HepG2 (cell line): ENCODE measurements around the gene IL17RB.

Experiments
- CCAR2 ChIP-seq: fragments of 200-400 bp; formaldehyde crosslinking; optimal IDR thresholded peaks from 2 replicates; pipeline ENCODE3; 2018; ENCODE audit warnings: low read depth, mild to moderate bottlenecking, low read length, moderate library complexity
- CTCF ChIP-seq: sonication (generic); formaldehyde crosslinking; IDR thresholded peaks from 2 replicates; pipeline ENCODE4 v1.5.0; 2020; ENCODE audit warnings: mild to moderate bottlenecking, missing genetic modification reagents, moderate library complexity
- FOXJ3 ChIP-seq: sonication (generic); formaldehyde crosslinking; IDR thresholded peaks from 2 replicates; pipeline ENCODE4 v1.4.0; 2020; ENCODE audit warnings: missing genetic modification reagents, mild to moderate bottlenecking, borderline replicate concordance
- FOXM1 ChIP-seq: sonication (generic); formaldehyde crosslinking; IDR thresholded peaks from 2 replicates; pipeline ENCODE4 v1.5.0; 2020; ENCODE audit warnings: missing genetic modification reagents
- HOXD1 ChIP-seq: sonication (generic); formaldehyde crosslinking; IDR thresholded peaks from 2 replicates; pipeline ENCODE4 v1.5.0; 2020; ENCODE audit warnings: missing genetic modification reagents
- JUNB ChIP-seq: sonication (generic); formaldehyde crosslinking; IDR thresholded peaks from 2 replicates; pipeline ENCODE4 v1.8.0; 2022; ENCODE audit warnings: missing genetic modification reagents, mild to moderate bottlenecking, borderline replicate concordance
- SMAD3 ChIP-seq: sonication (generic); formaldehyde crosslinking; IDR thresholded peaks from 2 replicates; pipeline ENCODE4 v1.4.0; 2020; ENCODE audit warnings: missing genetic modification reagents
- ZNF296 ChIP-seq: sonication (generic); formaldehyde crosslinking; conservative IDR thresholded peaks from 2 replicates; pipeline ENCODE4 v1.5.0; 2020; ENCODE audit warnings: mild to moderate bottlenecking, missing genetic modification reagents
- TF ChIP-seq, protein P1 (sequence below): sonication (generic); formaldehyde crosslinking; IDR thresholded peaks from 2 replicates; pipeline ENCODE4 v1.5.1; 2020; ENCODE audit warnings: mild to moderate bottlenecking, missing genetic modification reagents, moderate library complexity
- TF ChIP-seq, protein P2 (sequence below): sonication (generic); formaldehyde crosslinking; conservative IDR thresholded peaks from 2 replicates; pipeline ENCODE4 v1.4.0; 2020; ENCODE audit warnings: missing genetic modification reagents
- TF ChIP-seq, protein P3 (sequence below): sonication (generic); formaldehyde crosslinking; IDR thresholded peaks from 2 replicates; pipeline ENCODE4 v1.4.0; 2020; ENCODE audit warnings: mild to moderate bottlenecking, missing genetic modification reagents

DNA sequence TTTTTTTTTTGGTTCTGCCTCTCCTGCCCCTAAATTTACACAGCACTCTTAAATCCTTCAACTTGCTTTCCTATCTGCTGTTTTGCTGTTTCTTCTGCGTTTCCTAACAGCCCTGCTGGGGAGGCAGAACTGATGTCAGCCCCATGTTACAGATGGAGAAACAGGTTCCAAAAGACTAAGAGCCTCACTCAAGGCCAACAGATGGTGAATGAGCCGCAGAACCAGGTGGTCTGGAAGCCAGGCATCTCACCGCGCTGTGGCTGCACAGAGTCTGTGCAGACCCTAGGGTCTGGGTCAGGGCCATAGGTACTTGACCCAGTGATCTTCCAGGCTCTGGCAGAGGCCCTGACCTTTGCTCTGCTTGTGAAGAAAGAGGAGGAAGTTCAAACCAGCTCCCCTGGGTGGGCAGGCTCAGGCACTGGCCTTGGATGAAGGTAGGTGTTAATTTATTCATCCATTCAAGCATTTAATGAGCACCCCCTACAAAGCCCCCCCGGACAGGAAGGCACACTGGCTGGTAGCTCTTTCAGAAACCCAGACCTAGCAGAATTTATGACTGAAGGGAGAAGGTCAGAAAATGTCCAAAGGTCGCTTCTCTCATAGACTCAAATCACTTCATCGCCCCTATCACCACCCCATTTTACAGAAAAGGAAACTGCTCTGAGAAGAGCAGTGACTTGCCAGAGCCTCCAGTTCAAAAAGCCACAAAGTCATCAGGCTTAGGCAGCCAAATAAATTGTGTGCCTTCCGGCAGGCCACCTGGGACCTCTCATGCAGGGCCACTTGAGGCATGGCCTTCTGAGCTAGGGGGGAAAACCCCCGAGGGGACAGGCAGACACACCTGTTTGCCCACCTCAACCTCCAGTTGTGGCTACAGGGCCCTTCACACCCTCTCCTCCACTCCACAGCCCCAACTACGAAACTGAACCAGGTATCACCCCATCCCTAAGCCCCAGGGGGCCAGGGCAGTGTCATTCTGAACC lies 2.9 kb upstream of the IL17RB start:
- TF ChIP-seq JUNB (CRISPR knock-in tag) = no peak
- TF ChIP-seq, protein P1, sequence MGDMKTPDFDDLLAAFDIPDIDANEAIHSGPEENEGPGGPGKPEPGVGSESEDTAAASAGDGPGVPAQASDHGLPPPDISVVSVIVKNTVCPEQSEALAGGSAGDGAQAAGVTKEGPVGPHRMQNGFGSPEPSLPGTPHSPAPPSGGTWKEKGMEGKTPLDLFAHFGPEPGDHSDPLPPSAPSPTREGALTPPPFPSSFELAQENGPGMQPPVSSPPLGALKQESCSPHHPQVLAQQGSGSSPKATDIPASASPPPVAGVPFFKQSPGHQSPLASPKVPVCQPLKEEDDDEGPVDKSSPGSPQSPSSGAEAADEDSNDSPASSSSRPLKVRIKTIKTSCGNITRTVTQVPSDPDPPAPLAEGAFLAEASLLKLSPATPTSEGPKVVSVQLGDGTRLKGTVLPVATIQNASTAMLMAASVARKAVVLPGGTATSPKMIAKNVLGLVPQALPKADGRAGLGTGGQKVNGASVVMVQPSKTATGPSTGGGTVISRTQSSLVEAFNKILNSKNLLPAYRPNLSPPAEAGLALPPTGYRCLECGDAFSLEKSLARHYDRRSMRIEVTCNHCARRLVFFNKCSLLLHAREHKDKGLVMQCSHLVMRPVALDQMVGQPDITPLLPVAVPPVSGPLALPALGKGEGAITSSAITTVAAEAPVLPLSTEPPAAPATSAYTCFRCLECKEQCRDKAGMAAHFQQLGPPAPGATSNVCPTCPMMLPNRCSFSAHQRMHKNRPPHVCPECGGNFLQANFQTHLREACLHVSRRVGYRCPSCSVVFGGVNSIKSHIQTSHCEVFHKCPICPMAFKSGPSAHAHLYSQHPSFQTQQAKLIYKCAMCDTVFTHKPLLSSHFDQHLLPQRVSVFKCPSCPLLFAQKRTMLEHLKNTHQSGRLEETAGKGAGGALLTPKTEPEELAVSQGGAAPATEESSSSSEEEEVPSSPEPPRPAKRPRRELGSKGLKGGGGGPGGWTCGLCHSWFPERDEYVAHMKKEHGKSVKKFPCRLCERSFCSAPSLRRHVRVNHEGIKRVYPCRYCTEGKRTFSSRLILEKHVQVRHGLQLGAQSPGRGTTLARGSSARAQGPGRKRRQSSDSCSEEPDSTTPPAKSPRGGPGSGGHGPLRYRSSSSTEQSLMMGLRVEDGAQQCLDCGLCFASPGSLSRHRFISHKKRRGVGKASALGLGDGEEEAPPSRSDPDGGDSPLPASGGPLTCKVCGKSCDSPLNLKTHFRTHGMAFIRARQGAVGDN (CRISPR knock-in tag) = peak; percentile 33; the same call in 1 of the 2 replicates
- no peak for TF ChIP-seq ZNF296 (CRISPR knock-in tag)
- TF ChIP-seq FOXM1 (CRISPR knock-in tag) = no peak
- TF ChIP-seq, protein P2, sequence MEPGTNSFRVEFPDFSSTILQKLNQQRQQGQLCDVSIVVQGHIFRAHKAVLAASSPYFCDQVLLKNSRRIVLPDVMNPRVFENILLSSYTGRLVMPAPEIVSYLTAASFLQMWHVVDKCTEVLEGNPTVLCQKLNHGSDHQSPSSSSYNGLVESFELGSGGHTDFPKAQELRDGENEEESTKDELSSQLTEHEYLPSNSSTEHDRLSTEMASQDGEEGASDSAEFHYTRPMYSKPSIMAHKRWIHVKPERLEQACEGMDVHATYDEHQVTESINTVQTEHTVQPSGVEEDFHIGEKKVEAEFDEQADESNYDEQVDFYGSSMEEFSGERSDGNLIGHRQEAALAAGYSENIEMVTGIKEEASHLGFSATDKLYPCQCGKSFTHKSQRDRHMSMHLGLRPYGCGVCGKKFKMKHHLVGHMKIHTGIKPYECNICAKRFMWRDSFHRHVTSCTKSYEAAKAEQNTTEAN (CRISPR knock-in tag) = no peak
- TF ChIP-seq SMAD3 (CRISPR knock-in tag) = no peak
- TF ChIP-seq FOXJ3 = peak; percentile 33; the same call in 1 of the 2 replicates
- TF ChIP-seq HOXD1 (CRISPR knock-in tag) = peak; percentile 15; the same call in 1 of the 2 replicates
- no peak for TF ChIP-seq CTCF
- TF ChIP-seq CCAR2 = no peak
- TF ChIP-seq, protein P3, sequence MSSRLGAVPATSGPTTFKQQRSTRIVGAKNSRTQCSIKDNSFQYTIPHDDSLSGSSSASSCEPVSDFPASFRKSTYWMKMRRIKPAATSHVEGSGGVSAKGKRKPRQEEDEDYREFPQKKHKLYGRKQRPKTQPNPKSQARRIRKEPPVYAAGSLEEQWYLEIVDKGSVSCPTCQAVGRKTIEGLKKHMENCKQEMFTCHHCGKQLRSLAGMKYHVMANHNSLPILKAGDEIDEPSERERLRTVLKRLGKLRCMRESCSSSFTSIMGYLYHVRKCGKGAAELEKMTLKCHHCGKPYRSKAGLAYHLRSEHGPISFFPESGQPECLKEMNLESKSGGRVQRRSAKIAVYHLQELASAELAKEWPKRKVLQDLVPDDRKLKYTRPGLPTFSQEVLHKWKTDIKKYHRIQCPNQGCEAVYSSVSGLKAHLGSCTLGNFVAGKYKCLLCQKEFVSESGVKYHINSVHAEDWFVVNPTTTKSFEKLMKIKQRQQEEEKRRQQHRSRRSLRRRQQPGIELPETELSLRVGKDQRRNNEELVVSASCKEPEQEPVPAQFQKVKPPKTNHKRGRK (CRISPR knock-in tag) = no peak
